Measurements from ENCODE around the gene CKB.

DNA sequence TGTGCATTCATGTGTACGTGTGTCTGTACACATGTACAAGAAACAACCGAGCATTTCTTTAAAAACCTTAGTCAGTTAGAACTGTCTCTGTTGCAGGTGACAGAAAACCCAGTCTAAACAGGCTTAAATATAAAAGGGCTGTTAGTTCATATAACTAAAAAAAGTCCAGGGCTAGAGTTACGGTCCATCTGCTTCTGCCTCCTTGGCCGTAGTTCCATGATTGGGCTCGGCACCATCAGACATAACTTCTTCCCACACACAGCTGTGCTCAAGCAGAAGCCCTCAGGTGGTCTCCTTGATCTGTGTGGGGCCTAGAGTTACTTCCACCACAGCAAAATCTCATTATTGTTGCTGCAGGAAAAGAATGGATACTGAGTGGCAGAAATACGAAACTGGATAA is 34.6 kb downstream of the CKB start:
- TF ChIP-seq NBN (IDR thresholded peaks at IDR 0.05; ENCODE audit: low read depth) (no peak), EZH2 (IDR thresholded peaks at IDR 0.05; ENCODE audit: borderline replicate concordance, low read depth, low read length) (no peak), GTF2B (IDR thresholded peaks at IDR 0.05; ENCODE audit: extremely low read depth, insufficient read length) (no peak), EGR1 (conservative IDR thresholded peaks at IDR 0.05) (no peak), HBP1 (CRISPR knock-in tag; IDR thresholded peaks at IDR 0.05) (no peak), REST (IDR thresholded peaks at IDR 0.05; ENCODE audit: borderline replicate concordance) (no peak), REST (CRISPR knock-in tag; IDR thresholded peaks at IDR 0.05; ENCODE audit: low read depth) (no peak), HMG20B (CRISPR knock-in tag; IDR thresholded peaks at IDR 0.05) (no peak), PRPF4 (IDR thresholded peaks at IDR 0.05; ENCODE audit: insufficient read depth, low read depth, low read length, poor library complexity, severe bottlenecking) (no peak), GABPA (tag; conservative IDR thresholded peaks at IDR 0.05; ENCODE audit: low read depth) (no peak)
- TF ChIP-seq, protein P1, sequence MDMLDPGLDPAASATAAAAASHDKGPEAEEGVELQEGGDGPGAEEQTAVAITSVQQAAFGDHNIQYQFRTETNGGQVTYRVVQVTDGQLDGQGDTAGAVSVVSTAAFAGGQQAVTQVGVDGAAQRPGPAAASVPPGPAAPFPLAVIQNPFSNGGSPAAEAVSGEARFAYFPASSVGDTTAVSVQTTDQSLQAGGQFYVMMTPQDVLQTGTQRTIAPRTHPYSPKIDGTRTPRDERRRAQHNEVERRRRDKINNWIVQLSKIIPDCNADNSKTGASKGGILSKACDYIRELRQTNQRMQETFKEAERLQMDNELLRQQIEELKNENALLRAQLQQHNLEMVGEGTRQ (CRISPR knock-in tag; IDR thresholded peaks at IDR 0.05), result no peak
- TF ChIP-seq, protein P2, sequence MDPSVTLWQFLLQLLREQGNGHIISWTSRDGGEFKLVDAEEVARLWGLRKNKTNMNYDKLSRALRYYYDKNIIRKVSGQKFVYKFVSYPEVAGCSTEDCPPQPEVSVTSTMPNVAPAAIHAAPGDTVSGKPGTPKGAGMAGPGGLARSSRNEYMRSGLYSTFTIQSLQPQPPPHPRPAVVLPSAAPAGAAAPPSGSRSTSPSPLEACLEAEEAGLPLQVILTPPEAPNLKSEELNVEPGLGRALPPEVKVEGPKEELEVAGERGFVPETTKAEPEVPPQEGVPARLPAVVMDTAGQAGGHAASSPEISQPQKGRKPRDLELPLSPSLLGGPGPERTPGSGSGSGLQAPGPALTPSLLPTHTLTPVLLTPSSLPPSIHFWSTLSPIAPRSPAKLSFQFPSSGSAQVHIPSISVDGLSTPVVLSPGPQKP (CRISPR knock-in tag; IDR thresholded peaks at IDR 0.05), result no peak
